GM06990 (cell line): ENCODE measurements around the gene RHBDD1.

ENCODE experiments used
- DNase-seq: peaks from one replicate; pipeline ENCODE4 v3.0.0-alpha.2; 2011; ENCODE audit not compliant: insufficient read length; ENCODE audit errors: extremely low read depth
- H3K27me3 ChIP-seq: replicated peaks from 2 replicates; pipeline ENCODE4 v1.6.0; 2011; ENCODE audit warnings: low read length; ENCODE audit not compliant: control insufficient read depth, insufficient read depth
- H3K36me3 ChIP-seq: 2 replicates; pipeline ENCODE4 v1.5.1; 2011; ENCODE audit warnings: low read length; ENCODE audit not compliant: control insufficient read depth, insufficient read depth
- H3K4me3 ChIP-seq: replicated peaks from 2 replicates; pipeline ENCODE4 v1.5.1; 2011; ENCODE audit warnings: low read depth, mild to moderate bottlenecking, control low read depth, low read length
- TF ChIP-seq, protein P1 (sequence below): IDR thresholded peaks from 2 replicates; pipeline ENCODE4 v1.5.1; 2011; ENCODE audit warnings: low read length, control low read depth, mild to moderate bottlenecking, inconsistent platforms; ENCODE audit not compliant: insufficient read depth, poor library complexity, severe bottlenecking

RHBDD1 gene

DNA sequence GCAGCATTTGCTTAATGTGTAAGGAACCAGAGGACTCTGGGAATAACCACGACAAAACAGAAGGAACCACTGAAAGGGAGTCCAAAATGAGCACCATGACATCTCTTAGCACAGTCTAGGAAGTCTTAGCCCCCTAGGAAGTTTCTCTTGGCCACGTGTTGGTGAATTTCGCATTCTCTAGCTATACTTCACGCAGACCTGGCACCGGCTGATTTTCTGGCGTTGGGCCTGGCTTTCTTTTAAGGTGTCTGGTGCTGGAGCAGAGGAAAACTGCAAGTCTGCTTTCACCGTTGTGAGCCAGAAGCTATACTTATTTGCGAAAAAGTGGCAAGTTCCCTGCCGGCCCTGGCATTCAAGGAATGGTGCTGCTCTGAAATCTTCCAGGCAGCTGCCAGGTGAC is 171.3 kb downstream of the RHBDD1 start:
- Histone ChIP-seq H3K4me3 (no peak overlapping the region), H3K36me3 (peaks cover 2% of the 10 kb centered on the region), H3K27me3 (no peaks in the 10 kb centered on the region)
- no peak for DNase-seq
- TF ChIP-seq, protein P1, sequence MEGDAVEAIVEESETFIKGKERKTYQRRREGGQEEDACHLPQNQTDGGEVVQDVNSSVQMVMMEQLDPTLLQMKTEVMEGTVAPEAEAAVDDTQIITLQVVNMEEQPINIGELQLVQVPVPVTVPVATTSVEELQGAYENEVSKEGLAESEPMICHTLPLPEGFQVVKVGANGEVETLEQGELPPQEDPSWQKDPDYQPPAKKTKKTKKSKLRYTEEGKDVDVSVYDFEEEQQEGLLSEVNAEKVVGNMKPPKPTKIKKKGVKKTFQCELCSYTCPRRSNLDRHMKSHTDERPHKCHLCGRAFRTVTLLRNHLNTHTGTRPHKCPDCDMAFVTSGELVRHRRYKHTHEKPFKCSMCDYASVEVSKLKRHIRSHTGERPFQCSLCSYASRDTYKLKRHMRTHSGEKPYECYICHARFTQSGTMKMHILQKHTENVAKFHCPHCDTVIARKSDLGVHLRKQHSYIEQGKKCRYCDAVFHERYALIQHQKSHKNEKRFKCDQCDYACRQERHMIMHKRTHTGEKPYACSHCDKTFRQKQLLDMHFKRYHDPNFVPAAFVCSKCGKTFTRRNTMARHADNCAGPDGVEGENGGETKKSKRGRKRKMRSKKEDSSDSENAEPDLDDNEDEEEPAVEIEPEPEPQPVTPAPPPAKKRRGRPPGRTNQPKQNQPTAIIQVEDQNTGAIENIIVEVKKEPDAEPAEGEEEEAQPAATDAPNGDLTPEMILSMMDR = no peak

DNA sequence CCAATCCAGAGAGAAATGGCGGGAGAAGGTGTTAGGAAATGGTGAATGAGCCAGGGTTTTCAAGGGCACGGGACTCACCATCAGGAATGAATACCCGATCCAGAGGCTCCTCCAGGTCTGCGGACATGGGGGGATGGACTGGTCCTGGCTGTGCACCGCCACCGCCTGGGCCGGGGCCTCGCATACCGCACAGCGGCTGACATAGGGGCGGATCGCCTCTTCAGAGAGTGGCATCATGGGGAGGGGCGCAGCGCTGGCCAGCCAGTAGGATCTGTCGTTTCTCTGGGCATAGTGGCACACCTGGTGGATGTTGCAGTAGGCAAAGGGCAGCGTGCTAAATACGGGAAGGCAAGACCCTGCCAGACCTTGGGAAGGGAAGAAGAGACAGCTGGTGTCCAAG is 172.1 kb downstream of the RHBDD1 start:
- H3K36me3 ChIP-seq = peaks cover 2% of the 10 kb centered on the region; the same call in 1 of the 2 replicates
- no peak for DNase-seq
- H3K27me3 ChIP-seq = no peaks in the 10 kb centered on the region
- no peak overlapping the region for H3K4me3 ChIP-seq
- TF ChIP-seq, protein P1 = no peak

DNA sequence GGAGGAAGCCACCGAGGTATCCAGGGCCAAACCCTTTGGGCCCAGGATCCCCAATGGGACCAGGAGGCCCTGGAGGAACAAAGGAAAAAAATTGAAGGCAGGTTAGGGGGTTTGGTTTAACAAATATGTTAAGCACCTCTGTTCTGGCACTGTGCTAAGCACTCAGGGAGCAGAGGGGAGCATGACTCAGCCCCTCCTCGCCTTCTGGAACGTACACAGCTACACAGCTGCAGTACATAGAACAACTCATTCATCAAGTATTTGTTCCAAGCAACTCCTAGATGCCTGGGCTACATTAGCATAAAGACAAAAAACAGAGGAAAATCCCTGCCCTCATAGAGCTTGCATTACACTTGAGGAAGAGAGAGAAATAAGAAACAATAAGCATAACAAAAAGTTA is 174.6 kb downstream of the RHBDD1 start:
- DNase-seq = no peak

DNA sequence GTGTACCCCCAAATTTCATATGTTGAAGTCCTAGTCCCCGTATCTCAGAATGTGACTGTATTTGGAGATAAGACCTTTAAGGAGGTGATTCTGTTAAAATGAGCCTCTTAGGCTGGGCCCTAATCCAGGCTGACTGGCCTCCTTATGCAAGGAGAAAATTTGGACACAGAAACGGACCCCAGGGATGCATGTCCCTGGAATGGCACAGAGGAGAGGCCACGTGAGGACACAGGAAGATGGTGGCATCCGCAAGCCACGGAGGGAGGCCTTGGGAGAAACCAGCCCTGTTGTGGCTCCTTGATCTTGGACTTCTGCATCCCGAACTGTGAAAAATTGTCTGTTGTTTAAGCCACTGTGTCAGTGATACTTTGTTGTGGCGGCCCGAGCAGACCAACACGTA is 177.5 kb downstream of the RHBDD1 start:
- no peak overlapping the region for H3K4me3 ChIP-seq
- H3K36me3 ChIP-seq = 0 out of 2 replicates have a peak, but pooled peaks cover 2% of the 10 kb centered on the region
- H3K27me3 ChIP-seq = no peaks in the 10 kb centered on the region
- no peak for DNase-seq
- TF ChIP-seq, protein P1 = no peak

More for the DNA sequence above, 174.6 kb downstream of the RHBDD1 start:
- TF ChIP-seq, protein P1 = no peak
- Histone ChIP-seq H3K4me3 (no peak overlapping the region), H3K36me3 (no peaks in the 10 kb centered on the region), H3K27me3 (no peaks in the 10 kb centered on the region)

DNA sequence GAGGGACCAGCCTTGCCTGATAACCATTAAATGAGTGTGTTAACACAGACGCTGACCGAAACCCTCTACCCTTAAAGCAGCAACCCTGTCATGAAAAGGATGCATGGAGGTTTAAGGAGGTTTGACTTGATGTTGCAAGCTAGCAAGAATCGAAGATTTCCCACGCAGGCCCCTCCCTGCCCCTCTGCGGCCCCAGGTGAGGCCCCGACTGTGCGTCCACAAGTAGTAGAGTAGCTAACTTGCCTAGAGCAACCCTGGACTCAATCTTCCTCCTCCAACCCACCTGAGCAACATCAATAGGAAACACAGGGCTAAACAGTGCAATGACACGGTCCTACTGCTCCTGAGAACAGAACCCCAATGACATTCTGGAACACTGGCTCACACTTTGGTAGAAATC is 178.0 kb downstream of the RHBDD1 start:
- DNase-seq = no peak
- Histone ChIP-seq H3K27me3 (no peaks in the 10 kb centered on the region), H3K4me3 (no peak overlapping the region), H3K36me3 (0 out of 2 replicates have a peak, but pooled peaks cover 2% of the 10 kb centered on the region)
- TF ChIP-seq, protein P1 = no peak

DNA sequence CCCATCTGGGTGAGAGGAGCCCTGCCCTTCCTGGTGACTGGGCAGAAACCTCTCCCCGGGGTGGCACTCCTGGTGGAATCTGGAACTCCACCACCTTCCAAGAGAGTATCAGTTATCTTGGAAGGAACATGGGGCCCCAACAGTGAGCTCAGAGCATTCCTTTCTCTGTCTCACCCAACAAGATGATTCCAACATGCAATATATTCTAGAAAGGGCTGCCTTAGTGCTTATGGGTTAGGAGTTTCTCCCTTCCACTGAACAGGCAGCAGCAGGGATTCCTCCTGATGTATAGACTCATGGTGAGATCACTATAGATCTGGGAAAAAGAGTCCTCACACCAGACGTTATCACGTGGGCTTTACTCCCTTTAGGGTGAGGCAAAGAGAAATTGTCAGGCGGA is 181.0 kb downstream of the RHBDD1 start:
- no peak overlapping the region for H3K4me3 ChIP-seq
- no peak for DNase-seq
- TF ChIP-seq, protein P1 = no peak

More for the DNA sequence above, 181.0 kb downstream of the RHBDD1 start:
- no peaks in the 10 kb centered on the region for H3K27me3 ChIP-seq
- H3K36me3 ChIP-seq = 0 out of 2 replicates have a peak, but pooled peaks cover 2% of the 10 kb centered on the region
